Peyer's patch (tissue), 4 donors: ENCODE results near the gene RAD51D. TPM values are rescaled to one million over a fixed set of nuclear protein-coding genes. Genes with fewer than 3 reads are reported as not detected.
"Not testable (repeated sequence)": the region's sequence is repeated elsewhere in the genome, so short reads cannot be mapped to it uniquely, and the experiment has no call there.

Experiments
- DNase-seq, 3 donors: peaks; one replicate each; pipeline ENCODE4 v3.0.0-alpha.2; 2017 to 2019
- H3K27ac ChIP-seq, 4 donors: fragments of 200-600 bp; sonication (generic); one replicate each; pipeline ENCODE4 v1.5.1; 2016 to 2019
- H3K27me3 ChIP-seq, 2 donors: fragments of 200-600 bp; sonication (generic); one replicate each; pipeline ENCODE4 v1.5.1; 2019
- H3K36me3 ChIP-seq, 3 donors: fragments of 200-600 bp; sonication (generic); one replicate each; pipeline ENCODE4 v1.5.1; 2016 to 2019
- H3K4me1 ChIP-seq, 4 donors: fragments of 200-600 bp; sonication (generic); one replicate each; pipeline ENCODE4 v1.5.1; 2016 to 2019
- H3K4me3 ChIP-seq, 4 donors: fragments of 200-600 bp; sonication (generic); 1 replicate in 3 of 4; 2 replicates in 1 of 4; pipeline ENCODE4 v1.5.1; 2016 to 2019; ENCODE audit warnings: mild to moderate bottlenecking in 1 of 4
- H3K9me3 ChIP-seq, 4 donors: fragments of 200-600 bp; sonication (generic); one replicate each; pipeline ENCODE4 v1.5.1; 2016 to 2019; ENCODE audit warnings: mild to moderate bottlenecking in 1 of 4
- CTCF ChIP-seq, 6 experiments: fragments of 450-650 bp in 4 of 6; fragments of 200-600 bp in 2 of 6; sonication (generic) in 1 of 6; IDR thresholded peaks; one replicate each; pipeline ENCODE4 v1.5.1; 2017 to 2019; ENCODE audit warnings: antibody characterized with exemption in 6 of 6, mild to moderate bottlenecking in 3 of 6, moderate library complexity in 1 of 6
- POLR2A ChIP-seq, 2 donors: fragments of 450-650 bp; IDR thresholded peaks; one replicate each; pipeline ENCODE4 v1.5.1; 2017; ENCODE audit warnings: antibody characterized with exemption in 2 of 2, mild to moderate bottlenecking in 2 of 2, moderate library complexity in 2 of 2
- total RNA-seq, 4 donors: library from RNA; depleted of rRNA; stranded (reverse); fragments of >200 nt; gene quantifications; one replicate each; pipeline ENCODE4 v1.1.0, GENCODE V29; 2016

The RAD51D gene
- total RNA-seq, 4 donors from 2014 or later = 6.3 to 18.2 (median 14.7) TPM

DNA sequence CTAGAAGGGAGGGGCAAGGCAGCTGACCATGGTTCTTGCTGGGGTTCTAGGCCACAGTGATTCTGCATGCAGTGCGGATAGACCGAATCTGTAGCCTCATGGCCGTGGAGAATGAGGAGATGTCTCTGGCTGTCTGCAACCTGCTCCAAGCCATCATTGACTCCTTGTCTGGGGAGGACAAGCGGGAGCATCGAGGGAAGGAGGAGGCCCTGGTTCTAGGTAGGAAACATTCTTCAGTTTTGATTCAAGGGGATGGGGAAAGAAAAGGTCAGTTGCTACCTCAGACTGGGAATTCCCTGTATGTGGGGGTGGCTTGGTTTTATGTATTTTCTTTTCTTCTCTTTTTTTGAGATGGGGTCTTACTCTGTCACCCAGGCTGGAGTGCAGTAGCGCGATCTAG, 35.6 kb upstream of the RAD51D start:
- TF ChIP-seq CTCF (IDR thresholded peaks at IDR 0.05) (no peak), POLR2A (IDR thresholded peaks at IDR 0.05) (no peak)
- Histone ChIP-seq H3K27ac (no peak overlapping the region), H3K9me3 (no peaks in the 10 kb centered on the region), H3K4me1 (no peaks in the 10 kb centered on the region), H3K27me3 (no peaks in the 10 kb centered on the region), H3K36me3 (no peaks in the 10 kb centered on the region), H3K4me3 (no peak overlapping the region)
- no peak for DNase-seq

DNA sequence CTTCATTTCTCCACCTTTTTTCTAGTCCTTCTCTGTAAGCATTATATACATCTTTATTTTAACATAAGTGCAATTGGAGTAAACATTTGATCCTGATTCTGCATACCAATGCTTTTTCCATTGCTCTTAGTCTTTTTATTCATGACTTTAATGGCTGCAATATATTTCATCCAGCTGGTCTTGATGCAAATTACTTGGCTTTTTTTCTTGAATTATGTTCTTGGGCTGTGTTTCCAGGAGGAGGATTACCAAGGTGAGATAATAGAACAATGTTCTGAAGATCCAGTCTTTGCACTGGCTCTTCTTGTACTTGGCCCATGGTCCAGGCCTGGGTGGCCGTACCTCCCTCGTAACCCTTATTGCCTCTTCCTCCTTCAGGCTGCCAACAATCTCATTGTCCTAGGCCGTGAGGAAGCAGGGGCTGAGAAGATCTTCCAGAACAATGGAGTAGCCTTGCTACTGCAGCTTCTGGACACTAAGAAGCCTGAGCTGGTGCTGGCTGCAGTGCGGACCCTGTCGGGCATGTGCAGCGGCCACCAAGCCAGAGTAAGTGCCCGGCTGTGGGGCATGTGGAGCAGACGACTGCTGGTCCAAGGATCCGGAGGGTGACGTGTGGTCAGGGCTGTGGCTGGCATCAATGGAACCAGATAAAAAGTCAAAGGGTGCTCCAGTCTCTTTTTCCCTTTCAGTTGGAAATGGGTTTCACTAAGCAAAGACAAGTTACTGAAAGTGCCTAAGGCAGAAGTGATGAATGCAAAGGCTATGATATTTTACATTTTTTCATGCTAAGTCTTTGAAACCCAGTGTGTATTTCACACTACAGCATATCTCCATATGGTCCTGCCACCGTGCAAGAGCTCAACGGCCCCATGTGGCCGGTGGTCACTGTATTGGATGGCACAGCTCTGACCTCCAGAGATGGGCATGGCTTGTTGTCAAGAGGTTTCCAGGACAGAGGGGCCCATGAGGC, 34.8 kb upstream of the RAD51D start:
- no peak for TF ChIP-seq CTCF (IDR thresholded peaks at IDR 0.05)
- TF ChIP-seq POLR2A (IDR thresholded peaks at IDR 0.05) = no peak
- no peak for DNase-seq

DNA sequence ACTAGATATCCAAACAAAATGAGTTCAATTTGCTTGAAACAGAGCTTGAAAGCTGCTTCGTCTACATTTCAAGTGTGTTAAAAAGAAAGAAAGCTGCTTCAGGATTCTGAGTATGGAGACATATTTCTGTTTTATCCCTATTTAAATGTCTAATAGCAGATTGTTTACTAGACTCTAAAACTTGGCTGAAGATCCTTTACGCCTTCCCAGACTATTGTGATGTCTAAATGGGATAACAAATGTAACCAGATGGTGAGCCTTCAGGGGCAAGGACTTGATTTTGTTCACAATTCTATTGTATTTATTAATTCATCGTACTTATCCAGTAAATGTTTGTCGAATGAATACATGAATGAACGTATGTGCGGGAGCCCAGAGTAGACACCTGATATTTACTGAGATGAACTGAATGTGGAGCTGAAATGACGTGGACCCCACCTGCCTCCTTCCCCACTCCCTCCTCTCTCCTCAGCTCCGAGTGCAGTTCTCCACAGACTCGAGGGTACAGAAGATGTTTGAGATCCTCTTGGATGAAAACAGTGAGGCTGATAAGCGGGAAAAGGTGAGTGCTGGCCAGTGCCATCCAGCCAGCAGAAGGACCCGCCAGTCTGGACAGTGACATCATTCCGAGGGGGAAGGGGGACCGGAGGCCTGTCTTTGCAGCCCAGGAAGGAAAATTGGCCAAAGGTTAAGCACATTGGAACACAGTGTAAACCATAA, 32.9 kb upstream of the RAD51D start:
- no peaks in the 10 kb centered on the region for H3K4me1 ChIP-seq
- H3K4me3 ChIP-seq = no peak overlapping the region
- DNase-seq = no peak
- no peak overlapping the region for H3K27ac ChIP-seq
- H3K9me3 ChIP-seq = no peaks in the 10 kb centered on the region
- H3K27me3 ChIP-seq = no peaks in the 10 kb centered on the region
- no peaks in the 10 kb centered on the region for H3K36me3 ChIP-seq
- TF ChIP-seq POLR2A (IDR thresholded peaks at IDR 0.05) = no peak
- TF ChIP-seq CTCF (IDR thresholded peaks at IDR 0.05) = no peak

More for the DNA sequence above, 34.8 kb upstream of the RAD51D start:
- Histone ChIP-seq H3K4me1 (no peaks in the 10 kb centered on the region), H3K36me3 (no peaks in the 10 kb centered on the region), H3K4me3 (no peak overlapping the region), H3K9me3 (no peaks in the 10 kb centered on the region), H3K27ac (no peak overlapping the region), H3K27me3 (no peaks in the 10 kb centered on the region)

DNA sequence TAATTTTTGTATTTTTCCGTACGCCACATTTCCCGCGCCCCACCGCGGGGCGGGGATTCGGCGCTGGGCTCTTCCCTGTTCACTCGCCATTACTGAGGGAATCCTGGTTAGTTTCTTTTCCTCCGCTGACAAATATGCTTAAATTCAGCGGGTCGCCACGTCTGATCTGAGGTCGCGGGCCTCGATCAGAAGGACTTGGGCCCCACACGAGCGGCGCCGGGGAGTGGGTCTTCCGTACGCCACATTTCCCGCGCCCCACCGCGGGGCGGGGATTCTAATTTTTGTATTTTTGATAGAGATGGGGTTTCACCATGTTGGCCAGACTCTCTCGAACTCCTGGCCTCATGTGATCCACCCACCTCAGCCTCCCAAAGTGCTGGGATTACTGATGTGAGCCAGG, 31.4 kb upstream of the RAD51D start:
- H3K27me3 ChIP-seq = not testable (repeated sequence)

DNA sequence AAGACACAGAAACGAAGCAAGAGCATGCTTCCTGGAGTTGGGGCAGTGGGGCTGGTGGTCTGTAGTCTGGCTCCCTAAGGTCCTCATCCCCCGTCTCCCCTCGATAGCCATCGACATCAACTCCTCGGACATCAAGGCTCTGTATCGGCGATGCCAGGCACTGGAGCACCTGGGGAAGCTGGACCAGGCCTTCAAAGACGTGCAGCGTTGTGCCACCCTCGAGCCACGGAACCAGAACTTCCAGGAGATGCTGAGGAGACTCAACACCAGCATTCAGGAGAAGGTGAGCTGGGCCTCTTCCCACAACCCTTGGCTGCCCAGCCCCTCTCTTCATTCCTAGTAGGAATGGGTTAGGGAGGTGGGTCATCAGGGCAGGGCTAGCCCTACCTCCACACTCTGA, 30.3 kb upstream of the RAD51D start:
- Histone ChIP-seq H3K9me3 (no peaks in the 10 kb centered on the region), H3K36me3 (no peaks in the 10 kb centered on the region), H3K4me1 (no peaks in the 10 kb centered on the region), H3K4me3 (no peak overlapping the region), H3K27ac (no peak overlapping the region), H3K27me3 (no peaks in the 10 kb centered on the region)
- TF ChIP-seq POLR2A (IDR thresholded peaks at IDR 0.05) (no peak), CTCF (IDR thresholded peaks at IDR 0.05) (no peak)
- DNase-seq = no peak

More for the DNA sequence above, 31.4 kb upstream of the RAD51D start:
- not testable (repeated sequence) for H3K9me3 ChIP-seq, H3K27ac ChIP-seq, H3K4me3 ChIP-seq, H3K4me1 ChIP-seq, H3K36me3 ChIP-seq, DNase-seq

DNA sequence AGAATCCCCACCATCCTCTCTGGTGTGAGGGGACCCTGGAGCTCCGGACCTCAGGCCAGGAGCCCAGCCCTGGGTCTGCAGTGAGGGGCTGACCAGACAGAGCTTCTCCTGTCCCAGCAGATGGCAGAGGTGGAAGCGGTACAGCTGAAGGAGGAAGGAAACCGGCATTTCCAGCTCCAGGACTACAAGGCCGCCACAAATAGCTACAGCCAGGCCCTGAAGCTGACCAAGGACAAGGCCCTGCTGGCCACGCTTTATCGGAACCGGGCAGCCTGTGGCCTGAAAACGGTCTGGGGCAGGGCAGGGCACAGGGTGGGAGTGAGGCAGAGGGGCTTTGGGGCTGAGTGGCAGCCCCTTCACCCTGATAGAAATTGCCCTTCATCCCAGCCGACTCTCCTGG, 28.5 kb upstream of the RAD51D start:
- Histone ChIP-seq H3K4me1 (no peaks in the 10 kb centered on the region), H3K27me3 (no peaks in the 10 kb centered on the region), H3K9me3 (no peaks in the 10 kb centered on the region), H3K4me3 (no peak overlapping the region), H3K27ac (no peak overlapping the region), H3K36me3 (no peaks in the 10 kb centered on the region)
- DNase-seq = no peak
- TF ChIP-seq CTCF (IDR thresholded peaks at IDR 0.05) (no peak), POLR2A (IDR thresholded peaks at IDR 0.05) (no peak)
